ENCODE results near the gene SYNE1. TPM values are rescaled to one million over a fixed set of nuclear protein-coding genes. Genes with fewer than 3 reads are reported as not detected.
"Not testable (repeated sequence)": the region's sequence is repeated elsewhere in the genome, so short reads cannot be mapped to it uniquely, and the experiment has no call there.

The SYNE1 gene
- total and polyA plus RNA-seq, 11 donors: 25.0 to 178 (median 112) TPM

DNA sequence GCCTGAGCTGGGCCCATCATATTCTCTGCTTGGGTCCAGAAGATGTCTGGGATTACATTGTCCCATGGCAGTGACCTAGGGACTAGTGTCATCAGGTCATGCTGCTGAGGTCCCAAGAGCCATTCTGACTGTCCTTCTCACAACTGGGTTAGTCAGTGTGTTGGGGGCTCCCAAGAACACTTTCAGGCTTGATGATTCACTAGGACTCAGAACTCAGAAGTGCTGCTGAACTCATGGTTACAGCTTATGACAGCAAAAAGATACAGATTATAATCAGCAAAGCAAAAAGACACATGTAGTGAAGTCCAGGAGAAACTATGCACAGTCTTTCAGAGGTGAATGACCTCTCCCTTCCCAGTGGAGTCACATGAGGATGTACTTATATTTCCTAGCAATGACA is 107.8 kb downstream of the SYNE1 start:
- ATAC-seq (no peak), DNase-seq (no peak)
- H3K4me1 ChIP-seq: no peaks in the 10 kb centered on the region
- TF ChIP-seq POLR2A (IDR thresholded peaks at IDR 0.05) (no peak), CTCF (IDR thresholded peaks at IDR 0.05) (no peak)
- H3K27me3 ChIP-seq: no peaks in the 10 kb centered on the region
- H3K4me3 ChIP-seq: no peak overlapping the region
- H3K27ac ChIP-seq: no peak overlapping the region
- intact Hi-C loops (cut with DNase I): no loop called here
- H3K9me3 ChIP-seq: peaks cover 0 to 5% (median 0%) of the 10 kb centered on the region in 12 donors
- no peaks in the 10 kb centered on the region for H3K36me3 ChIP-seq

DNA sequence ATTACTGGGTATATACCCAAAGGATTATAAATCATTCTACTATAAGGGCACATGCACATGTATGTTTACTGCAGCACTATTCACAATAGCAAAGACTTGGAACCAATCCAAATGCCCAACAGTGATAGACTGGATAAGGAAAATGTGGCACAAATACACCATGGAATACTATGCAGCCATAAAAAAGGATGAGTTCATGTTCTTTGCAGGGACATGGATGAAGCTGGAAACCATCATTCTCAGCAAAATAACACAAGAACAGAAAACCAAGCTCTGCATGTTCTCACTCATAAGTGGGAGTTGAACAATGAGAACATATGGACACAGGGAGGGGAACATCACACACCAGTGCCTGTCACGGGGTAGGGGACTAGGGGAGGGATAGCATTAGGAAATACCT is 123.0 kb downstream of the SYNE1 start:
- H3K4me3 ChIP-seq; H3K27ac ChIP-seq; H3K9me3 ChIP-seq; H3K36me3 ChIP-seq; H3K27me3 ChIP-seq; H3K4me1 ChIP-seq; DNase-seq; ATAC-seq; intact Hi-C loops (cut with DNase I): not testable (repeated sequence)
- WGBS, 4 donors: 91 to 97% (median 94%) methylated on average over 1 of the region's 1 CpG

- intact Hi-C loops (cut with DNase I): no loop called here
- 94 to 95% (median 95%) methylated on average over 5 of the region's 5 CpGs for WGBS, 4 donors
- no peak overlapping the region for H3K27ac ChIP-seq
- H3K9me3 ChIP-seq: peaks cover 0 to 5% (median 0%) of the 10 kb centered on the region in 12 donors
- TF ChIP-seq POLR2A (IDR thresholded peaks at IDR 0.05): no peak
- no peak for TF ChIP-seq CTCF (IDR thresholded peaks at IDR 0.05)
- no peaks in the 10 kb centered on the region for H3K27me3 ChIP-seq
- DNase-seq (no peak), ATAC-seq (no peak)
- no peaks in the 10 kb centered on the region for H3K4me1 ChIP-seq
- H3K4me3 ChIP-seq: no peak overlapping the region
- peaks cover 0 to 5% (median 0%) of the 10 kb centered on the region in 9 donors for H3K36me3 ChIP-seq
Observed at GRCh38 chr6:152509916-152510315, 127.2 kb downstream of the SYNE1 start.

DNA sequence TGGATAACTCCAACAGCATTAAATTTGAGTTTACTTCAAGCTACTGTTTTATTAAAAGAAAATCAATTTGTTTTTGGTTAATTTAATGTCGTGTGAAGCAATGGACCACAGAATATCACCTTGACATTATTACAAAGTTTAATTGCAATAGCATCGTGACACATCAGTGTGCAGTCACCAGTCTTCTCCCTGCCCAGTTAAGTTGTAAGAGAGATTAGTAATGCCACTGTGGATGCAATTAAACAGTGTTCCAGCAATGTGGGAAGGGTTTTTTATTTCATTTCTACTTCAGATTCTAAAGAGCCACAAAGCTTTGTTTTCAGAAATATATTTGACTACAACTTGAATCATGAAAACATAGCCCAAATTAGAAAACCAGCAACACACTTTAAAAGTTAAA is 128.7 kb downstream of the SYNE1 start:
- H3K27me3 ChIP-seq: no peaks in the 10 kb centered on the region
- no peak overlapping the region for H3K4me3 ChIP-seq
- intact Hi-C loops (cut with DNase I): no loop called here
- no peak for ATAC-seq
- no peaks in the 10 kb centered on the region for H3K9me3 ChIP-seq
- WGBS, 4 donors: 77 to 91% (median 82%) methylated on average over 2 of the region's 2 CpGs
- H3K36me3 ChIP-seq: peaks cover 0 to 5% (median 0%) of the 10 kb centered on the region in 9 donors
- H3K27ac ChIP-seq: no peak overlapping the region
- DNase-seq: no peak
- H3K4me1 ChIP-seq: no peaks in the 10 kb centered on the region
- no peak for TF ChIP-seq CTCF (IDR thresholded peaks at IDR 0.05)
- TF ChIP-seq POLR2A (IDR thresholded peaks at IDR 0.05): no peak

GRCh38 chr6:152503546-152503945 is 133.6 kb downstream of the SYNE1 start:
- TF ChIP-seq CTCF (IDR thresholded peaks at IDR 0.05): no peak
- no peak for TF ChIP-seq POLR2A (IDR thresholded peaks at IDR 0.05)
- WGBS, 4 donors: 82 to 84% (median 83%) methylated on average over 3 of the region's 3 CpGs
- H3K27ac ChIP-seq: no peak overlapping the region
- peaks cover 0 to 3% (median 0%) of the 10 kb centered on the region in 12 donors for H3K4me1 ChIP-seq
- ATAC-seq (no peak), DNase-seq (no peak)
- H3K36me3 ChIP-seq: peaks cover 0 to 5% (median 0%) of the 10 kb centered on the region in 9 donors
- H3K4me3 ChIP-seq: no peak overlapping the region
- no peaks in the 10 kb centered on the region for H3K9me3 ChIP-seq
- no peaks in the 10 kb centered on the region for H3K27me3 ChIP-seq
- intact Hi-C loops (cut with DNase I): no loop called here

Data from heart left ventricle (tissue), 16 donors.